Measurements from ENCODE around the gene GRIA4.

GRCh38 chr11:105937331-105937730 lies 327.5 kb downstream of the GRIA4 start:
- no peak for TF ChIP-seq CTCF (IDR thresholded peaks at IDR 0.05)
- no peak for TF ChIP-seq POLR2AphosphoS5 (IDR thresholded peaks at IDR 0.05; ENCODE audit: insufficient read depth in 1 of 2, low read depth in 1 of 2)
- no peak for TF ChIP-seq POLR2A (IDR thresholded peaks at IDR 0.05)
